HG03460 (cell line): ENCODE results near the gene IP6K2.

ENCODE experiments used
- ATAC-seq: cut with Tn5 transposase; IDR thresholded peaks from one replicate; pipeline ENCODE4 v1.9.1; 2021; ENCODE audit not compliant: unreplicated experiment

Gene IP6K2

DNA sequence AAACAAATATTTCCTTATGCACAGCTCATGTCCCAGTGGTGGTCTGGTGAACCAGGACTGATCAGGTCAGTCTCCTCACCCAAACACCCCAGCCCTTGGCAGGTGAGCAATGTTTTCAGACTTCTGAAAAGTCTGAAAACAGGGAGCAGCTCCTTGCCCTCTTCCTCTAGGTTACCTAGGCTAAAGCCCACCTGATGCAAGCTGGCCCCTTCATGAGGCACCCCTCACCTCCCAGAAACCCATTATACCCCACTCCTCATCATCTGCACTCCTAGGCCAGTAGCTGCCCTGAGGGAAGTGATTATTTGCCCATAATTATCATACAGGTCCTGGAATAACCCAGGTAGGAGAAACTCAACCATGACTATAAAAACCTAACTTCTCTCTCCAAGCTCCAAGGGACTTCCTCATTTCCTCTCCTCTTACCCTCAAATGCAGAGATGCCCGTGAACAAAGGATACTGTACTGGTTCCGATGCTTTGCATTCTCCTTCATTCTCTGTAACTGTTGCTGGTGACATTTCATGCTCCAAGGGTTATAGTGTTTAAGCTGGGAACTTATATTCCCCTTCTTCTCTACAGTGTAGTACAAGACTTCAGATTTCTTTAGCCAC lies 26.1 kb downstream of the IP6K2 start:
- ATAC-seq: no peak

DNA sequence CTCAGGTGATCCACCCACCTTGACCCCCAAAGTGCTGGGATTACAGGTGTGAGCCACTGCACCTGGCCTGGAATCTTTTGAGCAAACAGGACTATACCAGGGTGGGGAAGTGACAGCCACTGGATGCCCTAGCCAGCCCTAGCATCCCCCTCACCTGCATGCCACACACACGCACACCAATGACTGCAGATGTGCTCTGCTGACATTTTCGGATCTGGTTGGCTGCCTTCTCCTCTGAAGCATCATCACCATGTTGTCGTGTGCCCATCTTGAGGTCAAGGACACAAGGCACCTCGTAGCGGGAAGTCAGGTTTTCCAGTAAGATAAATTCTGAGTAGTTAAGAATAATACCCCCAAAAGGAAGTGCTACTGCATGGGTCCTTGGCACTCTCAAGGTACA lies 27.6 kb downstream of the IP6K2 start:
- ATAC-seq: no peak

DNA sequence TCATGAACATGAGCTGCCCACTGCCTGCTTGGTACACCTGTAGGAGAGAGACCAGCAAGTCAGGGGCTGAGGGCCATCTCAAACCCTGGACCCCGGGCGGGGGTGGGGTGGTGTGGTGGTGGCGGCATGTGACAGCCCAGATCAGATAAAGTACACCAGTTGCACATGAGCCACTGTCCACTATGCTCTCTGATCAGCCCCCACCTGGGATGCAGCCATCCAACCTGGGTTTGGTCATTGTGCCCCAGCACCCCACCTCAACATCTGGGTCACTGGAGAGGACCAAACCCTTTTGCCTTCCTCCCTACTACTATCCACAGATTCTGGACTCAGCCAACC lies 28.3 kb downstream of the IP6K2 start:
- ATAC-seq: no peak

GRCh38 chr3:48688032-48688736 lies 28.8 kb downstream of the IP6K2 start:
- ATAC-seq: no peak

DNA sequence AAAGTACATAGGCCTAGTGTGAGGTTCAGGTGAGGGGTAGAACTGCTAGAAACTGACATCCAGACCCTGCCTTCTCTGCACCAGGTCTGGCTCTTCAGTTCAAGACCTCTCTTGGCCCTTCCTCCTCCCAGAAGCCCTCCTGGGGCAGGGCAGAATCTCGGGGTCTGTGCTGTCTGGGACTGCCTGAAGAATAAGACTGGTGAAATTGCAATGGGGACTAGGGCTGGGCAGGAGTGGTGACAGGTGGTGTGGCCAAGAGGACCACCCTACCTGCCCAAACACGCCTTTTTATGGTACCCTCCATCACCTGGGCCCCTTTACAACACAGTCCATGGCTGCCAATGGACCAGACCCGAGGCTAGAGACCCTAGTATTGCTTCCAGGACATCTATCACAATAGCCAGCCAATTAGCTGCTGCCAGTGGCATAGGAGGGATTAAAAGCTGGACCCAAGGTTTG lies 29.8 kb downstream of the IP6K2 start:
- ATAC-seq: no peak

DNA sequence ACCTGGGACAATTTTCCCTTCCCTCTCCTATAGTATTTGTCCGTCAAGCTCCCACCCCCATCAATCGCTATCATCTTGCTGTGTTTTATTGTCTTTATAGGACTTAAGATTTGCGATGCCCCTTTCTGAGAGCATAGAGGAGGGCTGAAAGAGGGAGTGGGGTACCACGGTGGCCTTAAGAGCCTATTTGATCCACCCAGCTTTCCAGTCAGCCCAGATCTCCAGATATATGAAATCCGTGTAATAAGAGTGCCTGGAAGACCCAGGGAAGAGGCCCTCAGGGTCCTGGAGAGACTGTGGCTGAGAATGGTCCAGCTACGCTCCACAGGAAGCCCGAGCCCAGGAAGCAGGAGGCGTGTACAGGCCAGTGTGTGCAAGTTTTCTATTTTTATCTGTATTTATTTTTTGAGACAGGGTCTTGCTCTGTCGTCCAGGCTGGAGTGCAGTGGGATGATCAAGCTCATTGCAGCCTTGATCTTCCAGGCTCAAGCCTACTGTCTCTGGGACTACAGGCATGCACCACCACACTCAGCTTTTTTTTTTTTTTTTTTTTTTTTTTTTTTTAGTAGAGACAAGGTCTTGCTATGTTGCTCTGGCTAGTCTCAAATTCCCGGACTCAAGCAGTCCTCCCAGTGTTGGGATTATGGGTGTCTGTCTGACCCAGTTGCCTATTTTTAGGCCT lies 30.3 kb downstream of the IP6K2 start:
- no peak for ATAC-seq

GRCh38 chr3:48685603-48686511 lies 31.2 kb downstream of the IP6K2 start, which contains the start of gene NCKIPSD:
Gene NCKIPSD (minus strand): TSS chr3:48685915. CDS start chr3:48685807, 108 bp downstream.
- peak; percentile 67 for ATAC-seq

DNA sequence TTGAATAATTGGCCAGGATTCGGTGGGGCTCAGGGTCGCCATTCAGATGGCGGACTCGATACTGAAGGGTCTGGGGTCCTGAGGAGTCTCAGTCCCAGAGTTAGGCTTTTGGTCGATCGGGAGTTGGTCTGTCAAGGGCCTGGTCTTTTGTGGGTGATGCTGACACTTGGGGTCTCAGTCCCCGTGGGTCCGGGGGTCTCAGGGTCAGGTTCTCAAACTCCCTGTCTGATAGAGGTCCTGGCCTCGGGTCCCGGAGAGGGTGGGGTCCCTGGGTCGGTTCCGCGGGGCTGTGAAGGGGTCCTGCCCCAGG lies 31.8 kb downstream of the IP6K2 start:
- no peak for ATAC-seq

GRCh38 chr3:48684480-48685143 lies 32.4 kb downstream of the IP6K2 start:
- no peak for ATAC-seq

GRCh38 chr3:48684054-48684349 lies 33.0 kb downstream of the IP6K2 start:
- ATAC-seq: no peak

DNA sequence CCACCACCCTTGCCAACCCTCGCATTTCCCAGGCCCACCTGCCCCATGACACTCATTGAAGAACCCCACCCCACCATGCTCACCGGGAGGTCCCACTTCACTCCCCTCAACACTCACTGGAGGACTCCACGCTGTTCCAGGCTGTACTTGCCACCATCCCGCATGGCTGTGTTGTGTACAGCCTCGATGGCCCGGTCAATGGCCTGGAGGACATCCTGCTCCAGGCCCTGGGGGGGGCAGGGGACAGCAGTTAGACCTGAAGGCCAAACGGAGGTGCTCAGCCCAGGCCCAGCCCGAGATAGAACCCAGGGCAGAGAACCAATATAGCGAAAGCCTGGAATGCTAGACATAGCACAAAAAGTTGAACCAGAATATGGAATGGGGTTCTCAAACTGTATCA lies 34.2 kb downstream of the IP6K2 start:
- ATAC-seq: no peak

DNA sequence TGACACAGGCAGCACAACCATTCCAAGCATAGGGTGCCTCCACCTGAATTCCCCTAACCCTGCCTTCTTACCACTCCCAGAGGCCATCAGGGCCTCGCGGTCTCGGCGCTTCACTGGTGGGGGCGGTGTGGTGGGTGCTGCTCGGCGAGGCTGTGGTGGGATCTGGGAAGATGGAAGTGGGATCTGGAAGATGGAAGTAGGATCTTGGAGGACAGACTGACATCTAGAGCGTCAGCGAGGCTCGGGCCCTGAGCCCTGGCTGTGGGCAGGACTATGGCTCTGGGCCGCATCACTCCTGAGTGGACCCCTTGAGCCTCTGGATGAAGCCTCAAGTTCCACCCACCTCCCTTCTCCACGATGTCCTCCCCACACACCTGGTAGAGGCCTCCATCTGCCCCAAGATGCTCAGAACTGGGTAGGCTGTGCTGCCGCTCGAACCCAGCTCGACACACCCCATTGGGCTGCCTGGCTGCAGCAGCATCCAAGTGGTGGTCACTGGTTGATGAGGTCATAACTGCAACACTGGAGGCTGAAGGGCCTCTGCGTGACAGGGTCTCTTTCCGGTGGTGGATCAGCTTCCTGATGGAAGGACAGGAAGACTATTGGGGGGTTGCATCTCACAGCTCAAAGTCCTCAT lies 34.9 kb downstream of the IP6K2 start:
- ATAC-seq: no peak

GRCh38 chr3:48681541-48681880 lies 35.5 kb downstream of the IP6K2 start:
- ATAC-seq: no peak

DNA sequence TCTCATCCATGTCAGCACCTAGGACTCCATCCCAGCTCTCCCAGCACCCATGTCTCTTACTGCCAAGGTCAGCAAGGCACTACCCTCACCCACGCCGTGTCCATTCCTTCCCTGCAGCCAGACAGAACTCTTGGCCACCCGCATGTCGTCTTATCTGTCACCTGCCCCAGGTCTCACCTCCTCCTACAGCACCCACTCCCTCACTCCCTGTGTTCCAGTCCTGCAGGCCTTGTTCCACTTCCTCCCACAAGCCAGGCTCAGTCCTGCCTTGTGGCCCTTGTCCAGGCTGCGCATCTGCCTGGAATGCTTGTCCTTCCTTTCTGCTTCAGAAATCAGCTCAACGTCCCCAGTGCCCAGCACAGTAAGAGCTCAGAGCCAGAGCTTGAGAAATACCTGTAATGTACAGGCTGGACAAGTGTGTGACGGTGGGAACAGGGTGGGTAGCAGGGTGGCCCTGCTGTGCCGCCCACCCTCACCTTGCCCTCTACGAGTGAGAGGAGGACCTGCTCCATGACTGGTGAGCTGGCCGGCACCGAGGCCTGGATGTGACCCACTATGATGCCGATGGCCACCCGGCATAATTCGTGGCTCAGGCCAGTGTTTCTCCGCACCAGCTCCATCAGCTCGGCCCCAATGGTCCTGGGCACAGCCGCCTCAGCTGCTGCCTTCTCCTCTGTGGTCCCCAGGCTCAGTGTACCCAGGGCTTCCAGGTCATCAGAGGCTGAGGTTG lies 36.0 kb downstream of the IP6K2 start:
- no peak for ATAC-seq

- ATAC-seq: no peak
Measured at GRCh38 chr3:48679411-48680391, 37.3 kb downstream of the IP6K2 start.

DNA sequence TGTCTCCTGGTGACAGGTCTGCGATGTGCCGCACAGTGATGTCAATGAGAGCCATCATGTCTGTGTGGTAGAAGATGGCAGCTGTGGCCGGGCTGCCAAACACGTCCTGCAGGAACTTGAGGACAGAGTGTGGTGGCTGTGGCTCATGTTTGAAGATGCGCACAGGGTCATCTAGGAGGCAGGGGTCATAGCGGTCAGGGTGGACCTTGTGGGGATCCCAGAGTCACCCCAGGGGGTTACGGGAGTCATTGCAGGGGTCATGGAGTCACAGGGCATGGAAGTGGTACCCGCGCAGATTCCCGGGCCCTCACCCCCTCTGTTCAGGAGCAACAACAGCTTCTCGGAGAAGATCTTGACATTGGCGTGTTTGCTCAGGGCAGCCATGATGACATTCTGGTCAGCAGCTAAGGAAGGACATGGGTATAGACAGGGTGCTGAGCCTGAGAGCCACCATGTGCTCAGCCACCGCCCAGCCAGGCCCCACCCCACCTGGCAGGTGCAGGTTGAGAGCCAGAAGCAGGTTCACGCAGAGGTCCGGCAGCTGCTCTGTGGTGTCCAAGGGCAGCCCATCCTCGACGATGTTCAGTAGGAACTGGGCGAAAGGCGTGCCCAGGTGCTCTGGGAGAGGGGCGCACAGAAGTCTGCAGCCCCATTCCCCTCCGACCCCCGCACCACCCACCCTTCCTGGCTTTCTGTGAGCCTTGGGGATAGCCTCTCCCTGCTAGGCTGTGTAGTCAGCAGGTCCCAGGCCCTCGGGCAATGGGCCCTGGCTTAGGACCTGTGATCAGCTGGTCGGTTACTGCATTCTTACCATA lies 38.2 kb downstream of the IP6K2 start:
- ATAC-seq: no peak

GRCh38 chr3:48678056-48678455 lies 39.0 kb downstream of the IP6K2 start:
- no peak for ATAC-seq

DNA sequence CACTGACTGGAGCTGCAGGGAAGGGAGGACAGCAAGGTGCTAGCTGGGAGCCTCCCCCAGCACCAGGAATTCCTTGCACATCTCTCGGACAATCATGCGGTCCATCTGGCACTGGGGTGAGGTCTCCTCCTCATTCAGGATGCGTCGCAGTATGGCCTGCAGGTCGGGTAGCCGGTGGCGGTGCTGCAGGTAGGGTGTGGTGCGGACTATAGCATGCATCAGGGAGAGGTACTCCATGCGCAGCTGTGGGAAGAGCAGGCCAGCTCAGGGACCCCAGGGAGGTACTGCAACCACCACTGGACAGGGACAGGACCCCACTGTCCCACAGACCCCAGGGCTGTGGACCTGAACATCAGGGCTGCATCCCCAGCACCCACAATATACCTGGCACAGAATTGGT lies 42.5 kb downstream of the IP6K2 start:
- ATAC-seq: no peak
